Vagina (tissue), 2 donors: ENCODE measurements around the gene IL7R.

ENCODE experiments used
- POLR2A ChIP-seq, 2 donors: fragments of 450-650 bp; IDR thresholded peaks; one replicate each; pipeline ENCODE4 v1.6.1; 2017; ENCODE audit warnings: antibody characterized with exemption in 2 of 2, mild to moderate bottlenecking in 2 of 2, moderate library complexity in 2 of 2
- POLR2AphosphoS5 ChIP-seq, 2 donors: sonication (generic); formaldehyde crosslinking; IDR thresholded peaks; one replicate each; pipeline ENCODE4 v1.9.0; 2017; ENCODE audit warnings: antibody characterized with exemption in 2 of 2, mild to moderate bottlenecking in 2 of 2, low read depth in 1 of 2; ENCODE audit not compliant: insufficient read depth in 1 of 2
- TF ChIP-seq, protein P1 (sequence below), 3 experiments: fragments of 450-650 bp in 2 of 3; fragments of 200-600 bp in 1 of 3; sonication (generic) in 1 of 3; IDR thresholded peaks; one replicate each; pipeline ENCODE4 v1.5.1; 2017 to 2019; ENCODE audit warnings: antibody characterized with exemption in 3 of 3, mild to moderate bottlenecking in 2 of 3, moderate library complexity in 2 of 3

DNA sequence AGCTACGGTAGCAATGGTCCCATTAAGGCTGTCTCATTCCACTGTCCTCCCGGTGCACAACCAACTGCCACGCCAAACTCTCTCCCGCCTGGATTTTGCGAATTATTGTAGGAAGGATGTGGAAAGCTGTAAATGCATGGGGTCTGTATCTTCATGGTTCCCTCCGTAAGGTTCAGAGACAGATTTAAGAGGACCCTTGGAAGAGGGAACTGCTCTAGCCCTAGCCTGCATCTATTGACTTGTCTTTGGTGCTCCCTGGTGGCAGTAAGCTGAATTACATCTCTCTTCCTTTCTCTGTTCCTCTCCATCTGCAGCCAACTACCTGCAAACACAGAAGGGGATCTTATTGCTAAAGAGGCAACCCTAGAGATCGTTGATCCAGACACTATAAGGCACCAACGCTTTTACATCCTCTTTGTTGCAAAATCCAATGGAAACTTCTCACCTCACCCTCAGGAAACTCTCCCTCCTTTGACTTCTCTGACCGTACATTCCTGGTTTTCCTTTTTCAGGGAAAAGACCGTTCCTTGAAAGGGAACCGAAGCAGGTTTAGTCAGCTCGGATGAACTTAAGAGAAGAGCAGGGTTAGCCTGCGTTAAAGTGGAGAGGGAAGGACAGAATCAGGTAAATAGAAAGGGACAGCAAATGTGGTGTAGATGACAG is 69.8 kb downstream of the IL7R start:
- TF ChIP-seq, protein P1, sequence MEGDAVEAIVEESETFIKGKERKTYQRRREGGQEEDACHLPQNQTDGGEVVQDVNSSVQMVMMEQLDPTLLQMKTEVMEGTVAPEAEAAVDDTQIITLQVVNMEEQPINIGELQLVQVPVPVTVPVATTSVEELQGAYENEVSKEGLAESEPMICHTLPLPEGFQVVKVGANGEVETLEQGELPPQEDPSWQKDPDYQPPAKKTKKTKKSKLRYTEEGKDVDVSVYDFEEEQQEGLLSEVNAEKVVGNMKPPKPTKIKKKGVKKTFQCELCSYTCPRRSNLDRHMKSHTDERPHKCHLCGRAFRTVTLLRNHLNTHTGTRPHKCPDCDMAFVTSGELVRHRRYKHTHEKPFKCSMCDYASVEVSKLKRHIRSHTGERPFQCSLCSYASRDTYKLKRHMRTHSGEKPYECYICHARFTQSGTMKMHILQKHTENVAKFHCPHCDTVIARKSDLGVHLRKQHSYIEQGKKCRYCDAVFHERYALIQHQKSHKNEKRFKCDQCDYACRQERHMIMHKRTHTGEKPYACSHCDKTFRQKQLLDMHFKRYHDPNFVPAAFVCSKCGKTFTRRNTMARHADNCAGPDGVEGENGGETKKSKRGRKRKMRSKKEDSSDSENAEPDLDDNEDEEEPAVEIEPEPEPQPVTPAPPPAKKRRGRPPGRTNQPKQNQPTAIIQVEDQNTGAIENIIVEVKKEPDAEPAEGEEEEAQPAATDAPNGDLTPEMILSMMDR (IDR thresholded peaks at IDR 0.05) = peak; percentile 59 to 92 (median 86)
- no peak for TF ChIP-seq POLR2A (IDR thresholded peaks at IDR 0.05)
- no peak for TF ChIP-seq POLR2AphosphoS5 (IDR thresholded peaks at IDR 0.05; ENCODE audit: insufficient read depth in 1 of 2, low read depth in 1 of 2)
